HL-60 (cell line): ENCODE results near the gene ZDHHC19.
A peak's percentile ranks its signal among the peaks of the same experiment; 100 is the strongest.

Experiments
- DNase-seq, 2 experiments: peaks; one replicate each; pipeline ENCODE4 v3.0.0-alpha.2; 2010 to 2020; ENCODE audit warnings: low read depth in 1 of 2, low spot score in 1 of 2
- H3K27ac ChIP-seq: fragments of 250-450 bp; sonication (Bioruptor Pico); replicated peaks from 2 replicates; pipeline ENCODE4 v1.5.1; 2020; ENCODE audit warnings: mild to moderate bottlenecking, moderate library complexity
- H3K27me3 ChIP-seq: fragments of 250-450 bp; sonication (Bioruptor Pico); 2 replicates; pipeline ENCODE4 v1.5.1; 2021; ENCODE audit warnings: mild to moderate bottlenecking, moderate library complexity; ENCODE audit not compliant: insufficient read depth, poor library complexity, severe bottlenecking
- H3K4me3 ChIP-seq: replicated peaks from 2 replicates; pipeline ENCODE4 v1.5.1; 2011; ENCODE audit warnings: mild to moderate bottlenecking, control low read depth, low read length; ENCODE audit not compliant: insufficient read depth
- CTCF ChIP-seq: IDR thresholded peaks from one replicate; pipeline ENCODE4 v1.5.1; 2011; ENCODE audit warnings: low read length, control low read depth, inconsistent platforms; ENCODE audit not compliant: insufficient read depth
- GABPA ChIP-seq: IDR thresholded peaks from 2 replicates; pipeline ENCODE4 v1.6.1; 2012; ENCODE audit warnings: low read depth
- POLR2AphosphoS5 ChIP-seq: IDR thresholded peaks from 2 replicates; pipeline ENCODE4 v1.6.1; 2012; ENCODE audit warnings: low read depth
- REST ChIP-seq: IDR thresholded peaks from 2 replicates; pipeline ENCODE4 v1.6.1; 2012; ENCODE audit warnings: low read depth; ENCODE audit not compliant: insufficient replicate concordance
- SPI1 ChIP-seq: IDR thresholded peaks from 2 replicates; pipeline ENCODE4 v1.6.1; 2012; ENCODE audit warnings: low read depth, mild to moderate bottlenecking, borderline replicate concordance

Gene ZDHHC19

GRCh38 chr3:196156160-196156559 lies 55.0 kb downstream of the ZDHHC19 start:
- no peak overlapping the region for H3K27ac ChIP-seq
- no peak for DNase-seq
- TF ChIP-seq REST = no peak
- TF ChIP-seq POLR2AphosphoS5 = no peak
- TF ChIP-seq SPI1 = no peak
- TF ChIP-seq GABPA = no peak
- no peak for TF ChIP-seq CTCF
- H3K4me3 ChIP-seq = no peak overlapping the region
- H3K27me3 ChIP-seq = no peaks in the 10 kb centered on the region

- TF ChIP-seq REST (no peak), CTCF (no peak), GABPA (no peak), SPI1 (no peak), POLR2AphosphoS5 (no peak)
- no peak overlapping the region for H3K27ac ChIP-seq
- H3K4me3 ChIP-seq = no peak overlapping the region
- H3K27me3 ChIP-seq = no peaks in the 10 kb centered on the region
- DNase-seq = no peak
Observed at GRCh38 chr3:196150481-196150880, 60.7 kb downstream of the ZDHHC19 start.

GRCh38 chr3:196149831-196150301 lies 61.3 kb downstream of the ZDHHC19 start:
- Histone ChIP-seq H3K27me3 (no peaks in the 10 kb centered on the region), H3K4me3 (no peak overlapping the region), H3K27ac (no peak overlapping the region)
- DNase-seq = peak in 1 of 2 experiments; percentile 54
- TF ChIP-seq GABPA = no peak
- no peak for TF ChIP-seq CTCF

GRCh38 chr3:196149375-196149774 lies 61.8 kb downstream of the ZDHHC19 start:
- Histone ChIP-seq H3K4me3 (no peak overlapping the region), H3K27ac (no peak overlapping the region), H3K27me3 (no peaks in the 10 kb centered on the region)
- TF ChIP-seq CTCF (no peak), REST (no peak), SPI1 (no peak), POLR2AphosphoS5 (no peak), GABPA (no peak)
- no peak for DNase-seq
